ACHN (cell line): ENCODE data around the gene DAPK2.
"Not testable (repeated sequence)": the region's sequence is repeated elsewhere in the genome, so short reads cannot be mapped to it uniquely, and the experiment has no call there.

ENCODE experiments used
- DNase-seq: peaks from one replicate; pipeline ENCODE4 v3.0.0-alpha.2; 2015
- in situ Hi-C: cut with HindIII; loops from 2 replicates; pipeline ENCODE4 v1.10.0; 2017; ENCODE audit warnings: low sequenced_read_pairs, low pct_ligation_motif_present, low pct_unique_long_range_greater_than_20kb

Gene DAPK2

GRCh38 chr15:63968122-63968524, 78.2 kb downstream of the DAPK2 start:
- DNase-seq = no peak
- in situ Hi-C loops = no loop called here

DNA sequence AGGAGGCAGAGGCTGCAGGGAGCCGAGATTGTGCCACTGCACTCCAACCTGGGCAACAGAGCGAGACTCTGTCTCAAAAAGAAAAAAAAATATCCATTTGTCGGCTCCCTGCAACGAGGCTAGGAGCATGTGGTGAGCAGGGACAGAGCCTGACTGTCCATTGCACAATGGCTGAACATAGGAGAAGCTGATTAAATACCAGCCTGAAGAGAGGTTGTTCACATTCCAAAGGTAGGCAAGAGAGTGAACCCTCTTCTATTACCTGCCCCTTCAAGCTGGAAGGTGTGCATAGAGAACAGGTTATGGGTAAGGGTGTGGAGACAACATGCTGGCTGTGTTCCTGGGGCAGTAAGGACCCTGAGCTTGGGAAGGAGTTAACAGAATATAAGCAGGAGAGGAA, 78.7 kb downstream of the DAPK2 start:
- in situ Hi-C loops = no loop called here
- no peak for DNase-seq

DNA sequence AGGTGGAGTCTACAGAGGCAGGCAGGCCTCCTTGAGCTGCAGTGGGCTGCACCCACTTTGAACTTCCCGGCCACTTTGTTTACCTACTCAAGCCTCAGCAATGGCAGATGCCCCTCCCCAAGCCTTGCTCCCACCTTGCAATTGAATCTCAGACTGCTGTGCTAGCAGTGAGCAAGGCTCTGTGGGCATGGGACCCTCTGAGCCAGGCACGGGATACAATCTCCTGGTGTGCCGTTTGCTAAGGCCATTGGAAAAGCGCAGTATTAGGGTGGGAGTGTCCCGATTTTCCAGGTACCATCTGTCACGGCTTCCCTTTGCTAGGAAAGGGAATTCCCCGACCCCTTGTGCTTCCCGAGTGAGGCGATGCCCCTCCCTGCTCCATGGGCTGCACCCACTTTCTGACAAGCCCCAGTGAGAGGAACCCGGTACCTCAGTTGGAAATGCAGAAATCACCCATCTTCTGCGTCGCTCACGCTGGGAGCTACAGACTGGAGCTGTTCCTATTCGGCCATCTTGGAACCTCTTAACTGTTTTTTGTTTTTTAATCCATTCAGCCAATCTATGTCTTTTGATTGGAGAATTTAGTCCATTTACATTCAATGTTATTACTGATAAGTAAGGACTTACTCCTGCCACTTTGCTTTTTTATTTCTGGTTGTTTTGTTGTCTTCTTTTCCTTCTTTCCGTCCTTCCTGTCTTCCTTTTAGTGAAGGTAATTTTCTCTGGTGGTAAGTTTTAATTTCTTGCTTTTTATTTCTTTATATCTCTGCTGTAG, 83.2 kb downstream of the DAPK2 start:
- in situ Hi-C loops, DNase-seq: not testable (repeated sequence)

DNA sequence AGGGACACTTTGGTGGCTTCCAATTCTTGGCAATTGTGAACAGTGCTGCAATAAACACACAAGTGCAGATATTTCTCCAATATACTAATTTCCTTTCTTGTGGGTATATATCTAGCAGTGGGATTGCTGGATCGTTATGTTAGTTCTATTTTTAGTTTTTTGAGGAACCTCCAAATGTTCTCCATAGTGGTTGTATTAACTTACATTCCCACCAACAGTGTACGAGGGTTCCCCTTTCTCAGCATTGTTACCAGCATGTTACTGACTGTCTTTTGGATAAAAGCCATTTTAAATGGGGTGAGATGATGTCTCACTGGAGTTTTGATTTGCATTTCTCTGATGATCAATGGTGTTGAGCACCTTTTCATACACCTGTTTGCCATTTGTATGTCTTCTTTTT, 92.8 kb downstream of the DAPK2 start:
- no peak for DNase-seq
- in situ Hi-C loops = no loop called here

DNA sequence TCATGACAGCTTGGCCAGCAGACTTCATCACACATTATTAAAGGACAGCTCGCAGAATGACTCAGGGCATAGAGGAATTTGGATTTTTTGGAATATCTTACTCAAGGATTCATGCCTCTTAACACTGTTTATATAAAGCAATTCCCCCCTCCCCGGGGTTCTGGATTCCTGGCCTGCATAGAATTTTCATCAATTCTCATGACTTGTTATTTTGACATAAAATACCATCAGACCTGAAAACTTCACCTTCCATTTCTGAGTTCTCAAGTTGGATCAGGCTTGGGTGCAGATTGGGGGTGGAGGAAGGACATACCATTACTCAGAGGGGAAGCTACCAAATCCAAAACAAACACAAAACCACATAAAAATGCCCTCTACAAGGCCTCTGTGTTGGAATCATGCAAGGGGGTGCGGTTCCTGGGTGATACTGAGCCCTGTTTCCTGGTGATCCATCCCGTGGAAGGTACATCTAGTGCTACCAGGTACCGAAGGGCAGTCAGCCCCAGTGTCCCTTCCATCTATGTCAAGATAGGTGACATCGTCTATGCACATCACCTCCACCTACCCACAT, 95.3 kb downstream of the DAPK2 start:
- no peak for DNase-seq
- in situ Hi-C loops = no loop called here

- in situ Hi-C loops = no loop called here
Observed at GRCh38 chr15:63948971-63949370, 97.3 kb downstream of the DAPK2 start.

DNA sequence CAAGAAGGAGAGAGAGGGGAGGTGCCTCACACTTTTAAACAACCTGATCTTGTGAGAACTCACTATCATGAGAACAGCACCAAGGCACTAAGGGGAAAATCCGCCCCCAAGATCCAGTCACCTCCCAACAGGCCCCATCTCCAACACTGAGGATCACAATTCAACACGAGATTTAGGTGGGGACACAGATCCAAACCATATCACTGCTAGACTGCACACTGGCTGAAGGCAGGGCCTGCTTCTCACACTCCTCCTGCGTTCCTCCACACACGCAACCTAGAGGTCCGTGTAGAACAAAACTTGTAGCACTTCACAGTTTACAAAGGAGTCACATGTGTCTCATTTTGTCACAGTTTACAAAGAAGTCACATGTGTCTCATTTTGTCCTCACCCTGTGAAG, 97.8 kb downstream of the DAPK2 start:
- DNase-seq = no peak
- in situ Hi-C loops = no loop called here

More at GRCh38 chr15:63948971-63949370, 97.3 kb downstream of the DAPK2 start:
- DNase-seq = peak; percentile 3

DNA sequence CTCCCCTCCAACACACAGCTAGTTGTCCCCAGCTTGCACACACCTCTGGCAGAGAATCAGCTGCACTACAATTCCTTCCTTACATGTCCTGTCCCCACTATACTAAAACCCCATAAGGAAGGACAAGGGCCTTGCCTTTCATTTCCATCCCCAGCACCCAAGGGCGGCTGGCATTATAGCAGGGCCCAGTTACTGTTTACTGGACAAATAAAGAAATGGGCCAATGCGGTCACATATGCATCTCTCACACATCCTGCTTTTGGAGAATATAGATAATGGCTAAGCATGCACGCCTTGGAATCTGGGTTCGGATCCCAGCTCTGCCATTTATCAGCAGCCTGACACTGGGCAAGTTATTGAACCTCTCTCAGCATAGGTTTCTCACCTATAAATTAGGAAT, 99.1 kb downstream of the DAPK2 start:
- in situ Hi-C loops = no loop called here
- no peak for DNase-seq

GRCh38 chr15:63946524-63947065, 99.7 kb downstream of the DAPK2 start:
- no peak for DNase-seq
- in situ Hi-C loops = no loop called here

DNA sequence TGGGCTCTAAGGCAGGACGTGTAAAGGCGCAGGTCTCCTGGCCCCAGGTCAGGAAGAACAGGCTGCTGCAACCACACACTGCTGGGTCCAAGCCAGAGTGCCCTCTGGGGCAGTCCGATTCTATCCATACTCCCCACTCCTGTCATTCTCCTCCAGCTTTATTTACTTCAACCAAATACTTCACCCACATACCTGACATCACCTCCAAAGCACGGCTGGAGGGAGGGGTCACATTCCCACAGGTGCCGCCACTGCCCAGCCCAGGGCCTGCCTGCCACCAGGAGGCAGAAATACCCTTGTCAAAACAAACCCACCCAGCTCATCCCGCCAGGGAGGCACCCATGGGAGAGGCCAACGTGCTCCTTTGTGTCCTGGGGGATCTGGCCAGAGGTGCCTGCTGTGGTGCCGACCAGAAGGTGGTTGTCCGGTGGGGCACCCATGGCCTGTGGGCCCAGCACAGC, 100.4 kb downstream of the DAPK2 start:
- DNase-seq = no peak
- in situ Hi-C loops = no loop called here

DNA sequence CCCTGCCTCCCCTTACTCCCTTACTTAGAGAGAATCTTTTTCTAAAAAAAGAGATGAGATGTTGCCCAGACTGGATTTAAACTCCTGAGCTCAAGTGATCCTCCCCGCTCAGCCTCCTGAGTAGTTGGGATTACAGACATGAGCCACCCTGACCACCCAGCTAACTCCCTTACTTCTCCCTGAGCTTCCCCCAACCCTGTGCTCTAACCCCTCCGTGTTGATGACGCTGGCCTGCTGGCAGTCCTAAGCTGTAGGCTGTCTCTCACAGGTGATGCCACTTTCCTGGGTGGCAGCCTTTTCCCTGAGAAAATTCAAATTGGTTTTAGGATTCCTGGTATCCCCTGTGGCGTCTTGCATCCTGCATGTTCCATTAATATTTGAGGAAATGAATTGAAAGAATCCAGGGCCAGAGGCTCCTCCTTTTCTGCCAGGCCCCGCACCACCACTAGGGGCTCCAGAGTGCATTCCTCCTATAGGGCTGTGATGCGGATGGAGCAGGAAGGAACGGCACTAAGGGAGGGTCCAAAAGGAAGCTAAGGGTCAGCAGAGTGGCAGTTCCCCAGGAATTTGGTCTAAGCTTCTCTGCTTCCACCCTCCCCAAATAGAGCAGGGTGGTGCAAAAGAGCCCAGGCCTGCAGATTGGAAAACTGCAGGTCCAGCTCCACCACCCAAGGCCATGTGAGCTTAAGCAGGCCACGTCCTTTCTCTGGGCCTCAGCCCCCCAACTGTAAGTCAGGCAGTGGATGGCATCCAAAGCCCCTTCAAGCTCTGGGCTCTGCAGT, 101.1 kb downstream of the DAPK2 start:
- in situ Hi-C loops = no loop called here
- peak; percentile 56 for DNase-seq

- no peak for DNase-seq
- in situ Hi-C loops = no loop called here
Observed at GRCh38 chr15:63944681-63944955, 101.7 kb downstream of the DAPK2 start.

- in situ Hi-C loops = no loop called here
- no peak for DNase-seq
Observed at GRCh38 chr15:63943829-63944680, 102.2 kb downstream of the DAPK2 start.

GRCh38 chr15:63942486-63943365, 103.6 kb downstream of the DAPK2 start:
- DNase-seq = no peak
- in situ Hi-C loops = no loop called here

- no peak for DNase-seq
- in situ Hi-C loops = no loop called here
Observed at GRCh38 chr15:63941698-63942465, 104.4 kb downstream of the DAPK2 start.

DNA sequence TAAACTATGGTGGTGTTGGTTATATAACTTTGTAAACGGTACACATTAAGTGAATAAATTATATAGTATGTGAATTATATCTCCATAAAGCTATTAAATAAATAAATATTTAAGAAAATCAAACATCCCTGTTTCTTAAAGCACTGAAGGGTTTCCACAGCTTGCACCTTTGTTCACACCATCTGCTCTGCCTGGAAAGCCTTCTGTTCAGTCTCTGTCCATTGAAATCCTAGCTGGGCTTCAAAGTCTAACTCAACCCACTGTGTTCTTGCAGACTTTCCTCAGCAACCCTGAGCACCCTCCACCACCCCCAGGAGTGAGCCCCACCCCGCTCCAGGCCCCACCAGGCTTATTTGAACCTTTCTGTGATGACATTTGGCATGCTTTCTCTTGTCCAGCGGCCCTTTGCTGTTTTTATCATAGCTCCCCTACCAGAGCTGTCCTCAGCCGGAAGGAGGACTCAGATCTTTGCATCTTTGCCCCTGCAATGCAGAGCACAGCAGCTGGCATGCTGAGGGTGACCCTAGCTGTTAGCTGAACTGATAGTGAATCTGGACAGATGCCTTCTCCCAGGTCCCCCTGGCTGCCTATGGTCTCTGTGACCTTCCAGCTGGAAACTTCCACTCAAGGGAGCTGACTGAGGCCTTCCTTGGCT, 105.2 kb downstream of the DAPK2 start:
- in situ Hi-C loops = no loop called here

More for the DNA sequence above, 105.2 kb downstream of the DAPK2 start:
- DNase-seq = no peak
